ENCODE measurements around the gene ADGRL3. TPM values are rescaled to one million over a fixed set of nuclear protein-coding genes. Genes with fewer than 3 reads are reported as not detected.
"Not testable (repeated sequence)": the region's sequence is repeated elsewhere in the genome, so short reads cannot be mapped to it uniquely, and the experiment has no call there.

Gene ADGRL3
- total RNA-seq, 1 experiment from 2014 or later, result not detected

GRCh38 chr4:61838072-61838471, 637.9 kb downstream of the ADGRL3 start:
- no peak for DNase-seq (ENCODE audit: low read depth)
- in situ Hi-C loops (cut with HindIII; ENCODE audit: low pct_unique_long_range_greater_than_20kb, low sequenced_read_pairs), result no loop called here

- in situ Hi-C loops (cut with HindIII; ENCODE audit: low pct_unique_long_range_greater_than_20kb, low sequenced_read_pairs), result no loop called here
- DNase-seq (ENCODE audit: low read depth), result no peak
Measured at GRCh38 chr4:61841714-61842113, 641.6 kb downstream of the ADGRL3 start.

DNA sequence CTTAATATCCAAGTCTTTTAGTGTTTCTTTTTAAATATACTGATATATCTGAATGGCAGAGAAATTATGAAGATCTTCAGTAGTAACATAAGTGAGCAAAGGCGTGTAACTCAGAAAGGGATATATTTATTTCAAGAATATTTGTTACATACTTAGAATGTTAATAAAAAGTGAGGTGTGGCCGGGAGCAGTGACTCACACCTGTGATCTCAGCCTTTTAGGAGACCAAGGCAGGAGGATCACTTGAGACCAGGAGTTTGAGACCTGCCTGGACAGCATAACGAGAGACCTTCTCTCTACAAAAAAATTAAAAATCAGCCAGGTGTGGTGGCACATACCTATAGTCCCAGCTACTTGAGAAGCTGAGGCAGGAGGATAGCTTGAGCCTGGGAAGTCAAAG, 651.0 kb downstream of the ADGRL3 start:
- in situ Hi-C loops (cut with HindIII; ENCODE audit: low pct_unique_long_range_greater_than_20kb, low sequenced_read_pairs), result no loop called here
- no peak for DNase-seq (ENCODE audit: low read depth)

DNA sequence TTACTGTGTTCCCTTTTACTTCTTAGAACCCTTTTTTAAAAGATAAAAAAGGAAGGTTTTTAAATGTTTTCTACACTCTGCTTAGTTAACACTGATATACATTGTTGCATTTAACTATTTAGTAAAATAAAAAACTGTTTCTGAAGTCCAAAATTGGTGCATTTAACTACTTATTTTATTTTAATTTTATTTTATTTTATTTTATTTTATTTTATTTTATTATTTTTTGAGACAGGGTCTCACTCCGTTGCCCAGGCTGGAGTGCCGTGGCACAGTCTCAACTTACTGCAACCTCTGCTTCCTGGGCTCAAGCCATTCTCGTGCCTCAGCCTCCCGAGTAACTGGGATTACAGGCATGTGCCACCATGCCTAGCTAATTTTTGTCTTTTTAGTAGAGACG, 652.0 kb downstream of the ADGRL3 start:
- in situ Hi-C loops (cut with HindIII; ENCODE audit: low pct_unique_long_range_greater_than_20kb, low sequenced_read_pairs); DNase-seq (ENCODE audit: low read depth): not testable (repeated sequence)

- no peak for DNase-seq (ENCODE audit: low read depth)
- in situ Hi-C loops (cut with HindIII; ENCODE audit: low pct_unique_long_range_greater_than_20kb, low sequenced_read_pairs), result no loop called here
Measured at GRCh38 chr4:61853041-61853440, 652.9 kb downstream of the ADGRL3 start.

GRCh38 chr4:61860376-61860775, 660.2 kb downstream of the ADGRL3 start:
- in situ Hi-C loops (cut with HindIII; ENCODE audit: low pct_unique_long_range_greater_than_20kb, low sequenced_read_pairs), result no loop called here
- no peak for DNase-seq (ENCODE audit: low read depth)

DNA sequence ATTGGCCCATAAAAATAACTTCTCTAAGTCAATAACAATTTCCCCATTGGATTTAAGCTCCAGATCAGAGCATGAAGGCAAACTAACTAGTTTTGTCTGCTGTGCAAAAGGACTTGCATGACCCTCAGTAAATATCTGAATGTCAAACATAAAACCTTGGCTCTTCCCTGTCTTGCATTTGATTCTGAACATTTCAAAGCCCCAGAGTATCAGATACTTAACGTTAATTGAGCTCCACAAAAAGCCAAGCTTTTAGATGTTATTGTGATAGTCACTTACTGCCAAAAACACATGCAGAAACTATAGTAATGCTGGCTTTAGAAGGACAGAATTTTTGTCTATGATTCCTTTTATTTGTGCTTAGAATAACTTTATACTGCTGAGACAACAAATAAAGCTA, 664.2 kb downstream of the ADGRL3 start:
- in situ Hi-C loops (cut with HindIII; ENCODE audit: low pct_unique_long_range_greater_than_20kb, low sequenced_read_pairs), result no loop called here

DNA sequence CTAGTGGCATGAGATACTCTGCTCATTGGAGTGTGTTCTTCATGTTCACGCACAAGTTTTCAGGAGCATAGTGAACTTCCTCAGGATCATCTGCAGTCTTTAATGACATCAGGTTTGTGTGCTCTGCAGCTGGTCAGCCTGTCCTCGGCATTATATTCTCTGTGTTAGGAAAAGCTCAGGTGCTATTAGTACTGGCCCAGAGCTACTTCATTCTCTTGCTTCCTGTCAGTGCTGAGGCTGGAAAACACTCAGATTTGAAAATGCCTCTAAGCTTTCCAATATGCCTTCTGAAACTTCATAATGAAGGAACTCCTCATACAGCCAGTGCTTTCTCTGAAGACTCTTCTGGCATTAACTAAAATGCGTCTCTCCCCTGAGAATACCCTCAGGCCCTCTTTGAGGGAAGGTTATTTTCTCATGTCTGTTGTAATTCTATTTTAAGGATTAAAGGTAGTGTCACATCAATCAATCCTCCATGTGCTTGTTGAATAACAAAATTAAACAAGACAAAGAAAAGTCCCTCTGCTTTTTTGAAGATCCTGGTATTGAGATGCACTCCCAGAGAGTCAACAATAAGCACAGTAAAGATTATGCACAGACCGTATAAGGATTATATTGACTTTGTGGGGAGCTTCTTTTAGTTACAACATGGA, 666.4 kb downstream of the ADGRL3 start:
- in situ Hi-C loops (cut with HindIII; ENCODE audit: low pct_unique_long_range_greater_than_20kb, low sequenced_read_pairs), result no loop called here
- no peak for DNase-seq (ENCODE audit: low read depth)

More for the DNA sequence above, 664.2 kb downstream of the ADGRL3 start:
- no peak for DNase-seq (ENCODE audit: low read depth)

DNA sequence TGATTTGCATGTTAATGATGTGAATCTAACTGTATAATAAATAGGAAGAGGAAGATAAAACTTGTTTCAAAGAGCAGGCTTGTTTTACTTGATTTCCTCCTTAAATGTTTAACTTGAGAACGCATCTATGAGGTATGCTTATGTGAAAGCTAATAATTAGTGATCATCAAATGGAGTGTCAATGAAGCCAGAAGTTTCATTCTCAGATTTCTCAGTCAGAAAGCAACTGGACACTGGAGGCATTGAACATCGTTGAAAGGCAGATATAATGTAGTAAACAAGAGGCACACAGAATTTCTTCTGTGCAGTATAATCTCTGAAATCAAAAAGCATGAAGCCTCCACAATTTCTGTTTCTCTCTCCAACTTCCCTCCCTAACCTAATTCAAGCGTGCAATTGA, 672.9 kb downstream of the ADGRL3 start:
- in situ Hi-C loops (cut with HindIII; ENCODE audit: low pct_unique_long_range_greater_than_20kb, low sequenced_read_pairs), result no loop called here
- DNase-seq (ENCODE audit: low read depth), result no peak

DNA sequence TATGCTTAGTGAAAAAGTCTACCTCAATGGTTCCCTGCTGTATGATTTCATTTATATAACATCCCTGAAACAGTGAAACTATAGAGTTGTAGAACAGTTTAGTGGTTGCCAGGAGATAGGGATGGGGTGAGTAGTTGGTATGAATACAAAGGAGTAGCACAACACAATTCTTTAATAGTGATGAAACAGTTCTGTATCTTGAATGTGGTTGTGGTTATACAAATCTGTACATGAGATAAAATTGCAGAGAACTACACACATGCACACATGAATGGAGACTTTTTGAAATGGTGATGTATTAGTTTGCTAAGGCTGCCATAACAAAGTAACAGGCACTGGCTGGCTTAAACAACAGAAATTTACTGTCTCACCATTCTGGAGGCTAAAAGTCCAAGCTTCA, 677.1 kb downstream of the ADGRL3 start:
- no peak for DNase-seq (ENCODE audit: low read depth)
- in situ Hi-C loops (cut with HindIII; ENCODE audit: low pct_unique_long_range_greater_than_20kb, low sequenced_read_pairs), result no loop called here

- in situ Hi-C loops (cut with HindIII; ENCODE audit: low pct_unique_long_range_greater_than_20kb, low sequenced_read_pairs), result no loop called here
- no peak for DNase-seq (ENCODE audit: low read depth)
Measured at GRCh38 chr4:61877893-61878292, 677.8 kb downstream of the ADGRL3 start.

GRCh38 chr4:61882381-61882780, 682.3 kb downstream of the ADGRL3 start:
- in situ Hi-C loops (cut with HindIII; ENCODE audit: low pct_unique_long_range_greater_than_20kb, low sequenced_read_pairs), result no loop called here
- DNase-seq (ENCODE audit: low read depth), result no peak

DNA sequence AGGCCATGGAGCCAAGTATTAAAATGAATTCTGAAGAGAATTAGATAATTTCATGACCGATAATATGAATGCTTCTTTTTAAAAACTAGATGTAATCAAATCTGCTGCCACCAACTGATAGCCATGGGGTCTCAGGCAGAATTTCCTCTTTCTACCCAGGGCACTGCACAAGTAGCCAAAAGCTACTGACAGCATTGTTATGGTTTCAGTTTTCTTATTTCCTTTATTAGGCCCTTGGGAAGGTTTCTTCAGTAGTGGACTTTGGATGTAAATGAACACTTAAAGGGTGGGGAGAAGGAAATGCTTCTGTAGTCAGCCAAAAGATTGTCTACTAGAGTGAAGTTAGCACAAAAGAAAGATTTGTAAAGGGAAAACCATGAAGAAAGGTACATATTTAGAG, 686.0 kb downstream of the ADGRL3 start:
- no peak for DNase-seq (ENCODE audit: low read depth)
- in situ Hi-C loops (cut with HindIII; ENCODE audit: low pct_unique_long_range_greater_than_20kb, low sequenced_read_pairs), result no loop called here

- no peak for DNase-seq (ENCODE audit: low read depth)
- in situ Hi-C loops (cut with HindIII; ENCODE audit: low pct_unique_long_range_greater_than_20kb, low sequenced_read_pairs), result no loop called here
Measured at GRCh38 chr4:61889117-61889516, 689.0 kb downstream of the ADGRL3 start.

GRCh38 chr4:61890321-61890720, 690.2 kb downstream of the ADGRL3 start:
- in situ Hi-C loops (cut with HindIII; ENCODE audit: low pct_unique_long_range_greater_than_20kb, low sequenced_read_pairs), result no loop called here
- DNase-seq (ENCODE audit: low read depth), result no peak

DNA sequence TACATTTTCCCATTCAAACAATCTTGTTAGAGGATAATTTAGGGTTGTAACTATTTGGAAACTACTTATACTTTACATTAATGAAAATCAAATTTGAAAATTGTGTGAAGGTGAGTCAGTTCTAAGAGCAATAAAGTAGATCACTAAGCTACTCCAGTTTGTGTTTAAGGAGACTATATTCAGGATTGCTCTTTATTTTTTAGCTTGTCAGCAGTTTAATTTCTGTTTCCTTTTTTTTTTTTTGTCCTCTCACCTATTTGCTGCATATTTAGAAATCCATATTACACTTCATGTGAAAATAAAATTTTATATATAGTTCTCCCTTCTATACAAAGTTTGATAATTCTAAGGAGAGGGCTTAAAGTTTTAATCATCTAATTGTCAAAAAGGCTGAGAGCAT, 691.8 kb downstream of the ADGRL3 start:
- DNase-seq (ENCODE audit: low read depth), result no peak
- in situ Hi-C loops (cut with HindIII; ENCODE audit: low pct_unique_long_range_greater_than_20kb, low sequenced_read_pairs), result no loop called here

- no peak for DNase-seq (ENCODE audit: low read depth)
- in situ Hi-C loops (cut with HindIII; ENCODE audit: low pct_unique_long_range_greater_than_20kb, low sequenced_read_pairs), result no loop called here
Measured at GRCh38 chr4:61896634-61897033, 696.5 kb downstream of the ADGRL3 start.

DNA sequence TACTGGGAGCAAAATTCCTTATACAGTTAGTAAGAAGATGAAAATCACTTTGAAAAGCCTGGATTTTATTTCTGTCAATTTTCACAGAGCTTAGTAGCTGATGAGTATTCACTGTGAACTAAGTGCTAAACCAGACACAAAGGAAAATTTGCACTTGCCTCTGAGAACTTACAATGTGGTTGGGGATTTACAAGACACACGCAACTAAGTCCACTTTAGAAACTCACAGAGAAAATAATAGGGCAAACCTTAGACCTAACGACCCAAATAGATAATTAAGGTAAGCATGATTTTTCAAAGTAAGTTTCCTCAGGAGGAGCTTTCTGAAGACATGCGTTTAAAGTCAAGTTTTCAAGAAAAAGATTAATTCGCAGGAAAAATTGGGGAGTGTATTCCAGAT, 708.9 kb downstream of the ADGRL3 start:
- DNase-seq (ENCODE audit: low read depth), result no peak
- in situ Hi-C loops (cut with HindIII; ENCODE audit: low pct_unique_long_range_greater_than_20kb, low sequenced_read_pairs), result no loop called here

DNA sequence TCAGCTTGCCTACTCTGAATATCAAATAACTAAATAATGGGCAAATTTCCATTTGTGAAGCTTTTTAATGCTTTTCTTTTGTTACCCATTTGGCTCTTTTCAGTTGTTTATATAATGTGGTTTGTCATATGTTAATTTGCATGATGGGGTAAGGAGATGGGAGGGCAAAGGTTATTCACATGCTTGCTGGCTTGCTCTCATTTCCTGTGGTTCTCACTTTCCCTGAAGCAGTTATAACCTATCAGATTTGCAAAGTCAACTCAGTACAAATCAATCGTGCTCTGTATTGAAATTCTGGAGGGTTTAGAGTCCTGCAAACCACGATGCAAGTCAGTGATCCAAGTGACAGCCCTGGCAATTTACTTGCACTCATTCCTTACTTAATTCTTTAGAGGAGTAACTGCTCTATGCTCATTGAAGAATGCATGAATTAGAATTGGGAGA, 711.2 kb downstream of the ADGRL3 start:
- in situ Hi-C loops (cut with HindIII; ENCODE audit: low pct_unique_long_range_greater_than_20kb, low sequenced_read_pairs), result no loop called here
- DNase-seq (ENCODE audit: low read depth), result no peak

- in situ Hi-C loops (cut with HindIII; ENCODE audit: low pct_unique_long_range_greater_than_20kb, low sequenced_read_pairs), result no loop called here
- DNase-seq (ENCODE audit: low read depth), result no peak
Measured at GRCh38 chr4:61913619-61914018, 713.5 kb downstream of the ADGRL3 start.

Measured in Caki2 (cell line).